Vagina (tissue), 2 donors: ENCODE data around the gene ARHGAP21.

Experiments used
- CTCF ChIP-seq, 3 experiments: fragments of 450-650 bp in 2 of 3; fragments of 200-600 bp in 1 of 3; sonication (generic) in 1 of 3; IDR thresholded peaks; one replicate each; pipeline ENCODE4 v1.5.1; 2017 to 2019; ENCODE audit warnings: antibody characterized with exemption in 3 of 3, mild to moderate bottlenecking in 2 of 3, moderate library complexity in 2 of 3
- POLR2A ChIP-seq, 2 donors: fragments of 450-650 bp; IDR thresholded peaks; one replicate each; pipeline ENCODE4 v1.6.1; 2017; ENCODE audit warnings: antibody characterized with exemption in 2 of 2, mild to moderate bottlenecking in 2 of 2, moderate library complexity in 2 of 2
- POLR2AphosphoS5 ChIP-seq, 2 donors: sonication (generic); formaldehyde crosslinking; IDR thresholded peaks; one replicate each; pipeline ENCODE4 v1.9.0; 2017; ENCODE audit warnings: antibody characterized with exemption in 2 of 2, mild to moderate bottlenecking in 2 of 2, low read depth in 1 of 2; ENCODE audit not compliant: insufficient read depth in 1 of 2

- TF ChIP-seq CTCF (IDR thresholded peaks at IDR 0.05) (no peak), POLR2AphosphoS5 (IDR thresholded peaks at IDR 0.05; ENCODE audit: insufficient read depth in 1 of 2, low read depth in 1 of 2) (no peak), POLR2A (IDR thresholded peaks at IDR 0.05) (no peak)
These were observed 17.0 kb upstream of the ARHGAP21 start for GRCh38 chr10:24740714-24741113.
